GM19043 (cell line): ENCODE data around the gene ARHGAP26.

ENCODE experiments used
- ATAC-seq: cut with Tn5 transposase; IDR thresholded peaks from one replicate; pipeline ENCODE4 v1.9.1; 2021; ENCODE audit warnings: low read depth; ENCODE audit not compliant: unreplicated experiment

Gene ARHGAP26

GRCh38 chr5:143205883-143206195 lies 435.7 kb downstream of the ARHGAP26 start:
- peak; percentile 9 for ATAC-seq

GRCh38 chr5:143206196-143207053 lies 436.2 kb downstream of the ARHGAP26 start:
- peak; percentile 46 for ATAC-seq

GRCh38 chr5:143207058-143207457 lies 436.9 kb downstream of the ARHGAP26 start:
- no peak for ATAC-seq

DNA sequence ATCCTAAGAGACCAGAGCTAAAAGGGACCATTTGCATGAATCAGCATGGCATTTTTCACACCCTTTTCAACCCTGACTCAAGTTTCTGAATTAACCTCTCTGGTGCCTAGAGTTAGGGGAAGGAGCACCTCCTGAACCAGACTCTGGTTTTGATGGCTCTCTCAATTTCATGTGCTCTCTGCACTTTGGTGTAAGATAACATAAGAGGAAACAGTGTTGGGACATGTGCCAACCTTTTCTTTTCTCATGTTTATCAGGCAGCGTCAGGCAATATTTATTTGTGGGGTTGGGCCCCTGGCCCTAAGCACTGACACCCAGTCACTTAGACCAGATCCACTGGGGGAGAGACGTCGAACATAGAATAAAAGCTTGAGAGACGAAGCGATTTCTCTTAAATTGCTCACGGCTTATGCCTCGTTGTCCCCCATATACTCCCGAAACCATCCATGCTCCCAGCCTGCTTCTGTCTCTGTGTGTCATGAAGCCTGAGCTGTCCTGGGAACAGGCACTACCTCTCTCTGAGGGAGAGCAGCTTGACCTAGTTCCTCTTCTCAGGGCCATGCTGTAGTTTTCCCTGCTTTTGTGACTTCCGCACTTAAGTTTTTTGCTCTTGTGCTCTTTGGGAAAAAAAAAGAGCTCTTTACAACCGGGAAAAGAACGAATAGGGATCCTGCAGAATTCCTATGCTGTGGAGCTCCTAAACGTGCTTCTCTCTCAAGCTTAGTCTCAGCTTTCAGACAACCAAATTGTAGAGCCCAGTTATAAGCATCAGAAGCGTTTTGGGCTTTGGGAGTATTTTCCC lies 437.6 kb downstream of the ARHGAP26 start:
- ATAC-seq, result no peak

DNA sequence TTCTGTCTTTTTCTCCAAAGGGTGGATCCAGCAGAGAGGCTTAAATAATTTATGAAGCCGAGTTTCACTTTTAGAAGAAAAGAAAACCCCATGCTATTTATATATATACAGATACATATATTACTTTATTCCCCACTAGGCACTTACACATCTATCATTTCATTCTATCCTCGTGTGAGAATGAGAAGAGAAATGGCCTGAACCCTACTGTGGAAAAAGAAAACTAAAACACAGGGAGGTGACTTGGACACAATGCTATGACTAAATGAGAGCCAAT lies 438.1 kb downstream of the ARHGAP26 start:
- no peak for ATAC-seq

DNA sequence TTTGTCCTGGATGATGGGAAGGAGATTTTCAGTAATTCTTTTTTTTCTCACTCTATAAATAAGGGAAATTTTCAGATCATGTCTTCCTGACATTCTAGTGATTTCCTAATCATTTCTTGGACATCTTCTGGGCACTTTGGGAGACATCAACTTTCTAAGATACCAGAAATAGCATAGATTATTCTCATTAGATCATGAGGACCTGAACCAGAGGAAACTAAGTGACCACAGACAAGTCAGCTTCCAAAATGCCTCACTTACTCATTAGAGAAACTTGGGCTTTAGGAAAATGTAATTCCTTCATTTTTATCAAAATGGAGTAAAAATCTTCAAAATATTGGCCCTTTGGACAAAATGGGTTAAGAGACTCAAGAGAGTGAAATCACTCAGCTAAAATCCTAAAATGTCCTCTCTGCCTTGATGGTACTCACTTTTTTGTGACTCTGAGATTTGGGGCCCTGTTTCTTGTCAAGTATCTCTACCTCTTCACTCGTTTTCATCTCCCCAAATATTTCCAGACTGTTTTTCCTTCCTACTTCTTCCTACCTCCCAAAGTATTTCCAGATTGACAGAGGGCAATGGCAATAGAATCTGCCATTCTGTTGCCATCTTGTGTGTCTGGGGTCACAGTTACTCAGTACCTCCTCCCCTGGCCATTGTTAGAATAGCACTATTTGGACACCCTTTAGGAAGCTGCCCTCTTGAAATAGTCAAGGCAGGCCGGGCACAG lies 438.8 kb downstream of the ARHGAP26 start:
- ATAC-seq, result no peak

DNA sequence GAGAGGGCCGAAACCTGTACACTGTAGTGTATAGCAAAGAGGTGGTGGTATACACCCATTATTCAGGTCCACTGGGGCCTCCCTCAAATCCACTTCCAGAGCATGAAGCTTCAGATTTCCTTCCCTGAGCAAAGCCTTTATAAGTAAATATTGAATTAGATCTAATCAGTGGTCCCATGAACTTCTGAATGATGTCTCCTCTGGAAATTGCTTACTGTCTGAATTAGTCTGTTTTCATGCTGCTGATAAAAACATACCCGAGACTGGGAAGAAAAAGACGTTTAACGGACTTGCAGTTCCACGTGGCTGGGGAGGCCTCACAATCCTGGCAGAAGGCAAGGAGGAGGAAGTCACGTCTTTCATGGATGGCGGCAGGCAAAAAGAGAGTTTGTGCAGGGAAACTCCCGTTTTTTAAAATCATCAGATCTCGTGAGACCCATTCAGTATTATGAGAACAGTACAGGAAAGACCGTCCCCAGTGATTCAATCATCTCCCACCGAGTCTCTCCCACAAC lies 439.8 kb downstream of the ARHGAP26 start:
- no peak for ATAC-seq

- ATAC-seq, result no peak
Measured at GRCh38 chr5:143210576-143210975, 440.4 kb downstream of the ARHGAP26 start.

DNA sequence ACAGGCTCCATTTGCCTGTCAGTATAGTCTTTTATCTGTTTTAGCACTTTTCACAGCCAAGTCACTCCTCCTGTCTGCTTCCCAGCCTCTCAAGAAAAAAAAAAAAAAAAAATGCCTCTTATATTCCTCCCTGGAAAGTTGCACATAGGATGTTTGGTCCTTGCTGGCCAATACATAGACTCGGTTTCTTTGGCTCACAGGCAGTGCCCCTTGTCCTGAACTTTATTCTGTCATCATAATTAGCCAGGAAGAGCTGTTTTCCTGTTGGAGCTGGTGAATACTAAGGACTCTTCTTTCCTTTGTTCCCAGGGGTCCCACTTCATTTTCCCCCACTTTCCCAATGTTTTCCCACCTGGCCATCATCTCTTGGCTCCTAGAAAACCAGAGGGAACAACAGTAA lies 442.1 kb downstream of the ARHGAP26 start:
- ATAC-seq, result no peak

- no peak for ATAC-seq
Measured at GRCh38 chr5:143213231-143213850, 443.2 kb downstream of the ARHGAP26 start.

- ATAC-seq, result peak; percentile 64
Measured at GRCh38 chr5:143213851-143214363, 443.7 kb downstream of the ARHGAP26 start.

GRCh38 chr5:143214458-143214857 lies 444.3 kb downstream of the ARHGAP26 start:
- ATAC-seq, result no peak

GRCh38 chr5:143214890-143215289 lies 444.7 kb downstream of the ARHGAP26 start:
- no peak for ATAC-seq

- no peak for ATAC-seq
Measured at GRCh38 chr5:143215690-143216089, 445.5 kb downstream of the ARHGAP26 start.

- no peak for ATAC-seq
Measured at GRCh38 chr5:143216211-143216610, 446.0 kb downstream of the ARHGAP26 start.

- ATAC-seq, result no peak
Measured at GRCh38 chr5:143217065-143217803, 447.1 kb downstream of the ARHGAP26 start.

- peak; percentile 23 for ATAC-seq
Measured at GRCh38 chr5:143217804-143218160, 447.6 kb downstream of the ARHGAP26 start.

- no peak for ATAC-seq
Measured at GRCh38 chr5:143218517-143219170, 448.5 kb downstream of the ARHGAP26 start.

DNA sequence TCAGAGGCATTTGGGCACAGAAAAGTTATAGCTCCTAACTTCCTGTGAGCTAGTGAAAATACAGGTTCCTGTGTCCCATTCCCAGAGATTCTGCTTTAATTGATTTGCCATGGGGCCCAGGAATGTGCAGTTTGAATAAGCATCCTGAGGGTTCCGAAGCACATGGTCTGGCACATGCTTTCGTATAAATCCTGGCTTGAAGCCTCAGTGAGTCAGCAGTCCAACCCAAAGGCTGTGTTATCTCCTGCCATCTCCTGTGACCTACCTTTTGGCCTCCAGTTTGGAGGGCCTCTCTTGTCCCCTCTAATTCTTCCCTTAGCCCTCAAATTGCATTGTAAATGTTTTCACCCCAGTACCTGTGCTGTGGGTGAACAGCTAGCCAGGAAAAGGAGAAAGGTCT lies 449.5 kb downstream of the ARHGAP26 start:
- ATAC-seq, result no peak
